Neural progenitor cell (in vitro differentiated cells): ENCODE data around the gene GRK3. TPM values are rescaled to one million over a fixed set of nuclear protein-coding genes. Genes with fewer than 3 reads are reported as not detected.
A peak's percentile ranks its signal among the peaks of the same experiment; 100 is the strongest.

Experiments
- DNase-seq: peaks from one replicate; pipeline ENCODE4 v3.0.0-alpha.2; 2016; ENCODE audit warnings: low spot score
- H2AFZ ChIP-seq: fragments of 200-600 bp; sonication (generic); replicated peaks from 2 replicates; pipeline ENCODE4 v1.6.1; 2016; ENCODE audit warnings: antibody characterized with exemption
- H3F3A ChIP-seq: fragments of 200-600 bp; sonication (generic); 2 replicates; pipeline ENCODE4 v1.6.1; 2016; ENCODE audit warnings: antibody characterized with exemption, low read depth
- H3K27ac ChIP-seq: fragments of 200-600 bp; sonication (generic); 2 replicates; pipeline ENCODE4 v1.5.1; 2016; ENCODE audit warnings: mild to moderate bottlenecking
- H3K27me3 ChIP-seq: fragments of 200-600 bp; sonication (generic); 2 replicates; pipeline ENCODE4 v1.6.1; 2016; ENCODE audit warnings: mild to moderate bottlenecking, moderate library complexity
- H3K36me3 ChIP-seq: fragments of 200-600 bp; sonication (generic); 2 replicates; pipeline ENCODE4 v1.5.1; 2016
- H3K4me1 ChIP-seq: fragments of 200-600 bp; sonication (generic); 2 replicates; pipeline ENCODE4 v1.6.1; 2016; ENCODE audit warnings: mixed run types
- H3K4me2 ChIP-seq: fragments of 200-600 bp; sonication (generic); 2 replicates; pipeline ENCODE4 v1.6.1; 2016
- H3K4me3 ChIP-seq: fragments of 200-600 bp; sonication (generic); 2 replicates; pipeline ENCODE4 v1.5.1; 2016
- H3K79me2 ChIP-seq: fragments of 200-600 bp; sonication (generic); 2 replicates; pipeline ENCODE4 v1.6.1; 2016; ENCODE audit warnings: low read depth
- H3K9ac ChIP-seq: fragments of 200-600 bp; sonication (generic); 2 replicates; pipeline ENCODE4 v1.6.1; 2016
- H3K9me3 ChIP-seq: fragments of 200-600 bp; sonication (generic); 2 replicates; pipeline ENCODE4 v1.5.1; 2016; ENCODE audit warnings: low read depth
- H4K20me1 ChIP-seq: fragments of 200-600 bp; sonication (generic); 2 replicates; pipeline ENCODE4 v1.6.1; 2016; ENCODE audit warnings: low read depth
- H3K27ac Mint-ChIP-seq: 3 replicates; pipeline ENCODE4 v1.8.0; 2021; ENCODE audit warnings: mixed read lengths
- H3K27me3 Mint-ChIP-seq: 2 replicates; pipeline ENCODE4 v1.8.0; 2022; ENCODE audit warnings: low read depth, mild to moderate bottlenecking, inconsistent platforms, moderate library complexity, mixed read lengths; ENCODE audit not compliant: insufficient read depth
- H3K36me3 Mint-ChIP-seq: 3 replicates; pipeline ENCODE4 v1.8.0; 2021; ENCODE audit warnings: mixed read lengths
- H3K4me1 Mint-ChIP-seq: 3 replicates; pipeline ENCODE4 v1.8.0; 2021; ENCODE audit warnings: mixed read lengths
- H3K4me3 Mint-ChIP-seq: 3 replicates; pipeline ENCODE4 v1.8.0; 2021; ENCODE audit warnings: mild to moderate bottlenecking, moderate library complexity, mixed read lengths
- H3K9me3 Mint-ChIP-seq: 3 replicates; pipeline ENCODE4 v1.8.0; 2020; ENCODE audit warnings: mixed read lengths
- CTCF ChIP-seq: fragments of 200-600 bp; sonication (generic); IDR thresholded peaks from 2 replicates; pipeline ENCODE4 v1.5.1; 2017; ENCODE audit warnings: antibody characterized with exemption, mild to moderate bottlenecking
- EZH2 ChIP-seq: fragments of 200-600 bp; sonication (generic); IDR thresholded peaks from 2 replicates; pipeline ENCODE4 v1.6.1; 2017; ENCODE audit warnings: antibody characterized with exemption, mild to moderate bottlenecking, moderate library complexity
- EZH2phosphoT487 ChIP-seq: fragments of 200-600 bp; sonication (generic); IDR thresholded peaks from 2 replicates; pipeline ENCODE4 v1.6.1; 2017; ENCODE audit warnings: antibody characterized with exemption
- total RNA-seq: library from RNA; depleted of rRNA; stranded (reverse); fragments of >200 nt; gene quantifications from 2 replicates; pipeline ENCODE4 v1.2.3, GENCODE V29; 2015; ENCODE audit warnings: low replicate concordance

GRK3 gene
- total RNA-seq, 1 donor from 2014 or later, result 20.8 TPM

GRCh38 chr22:25764270-25765015 lies 200.0 kb downstream of the GRK3 start:
- Histone ChIP-seq H3K4me2 (no peak overlapping the region), H4K20me1 (no peaks in the 10 kb centered on the region), H3K4me3 (no peak overlapping the region), H2AFZ (no peak overlapping the region), H3K4me1 (no peaks in the 10 kb centered on the region), H3K27me3 (no peaks in the 10 kb centered on the region), H3K79me2 (no peaks in the 10 kb centered on the region), H3K9ac (no peak overlapping the region), H3F3A (no peaks in the 10 kb centered on the region), H3K9me3 (no peaks in the 10 kb centered on the region), H3K36me3 (no peaks in the 10 kb centered on the region), H3K27ac (no peak overlapping the region)
- Mint-ChIP-seq H3K4me3 (no peak overlapping the region), H3K4me1 (no peaks in the 10 kb centered on the region), H3K9me3 (peaks cover 16% of the 10 kb centered on the region), H3K27me3 (peaks cover 8% of the 10 kb centered on the region), H3K27ac (no peak overlapping the region), H3K36me3 (no peaks in the 10 kb centered on the region)
- peak; percentile 47 for DNase-seq
- TF ChIP-seq CTCF (peak; percentile 43), EZH2phosphoT487 (no peak)

DNA sequence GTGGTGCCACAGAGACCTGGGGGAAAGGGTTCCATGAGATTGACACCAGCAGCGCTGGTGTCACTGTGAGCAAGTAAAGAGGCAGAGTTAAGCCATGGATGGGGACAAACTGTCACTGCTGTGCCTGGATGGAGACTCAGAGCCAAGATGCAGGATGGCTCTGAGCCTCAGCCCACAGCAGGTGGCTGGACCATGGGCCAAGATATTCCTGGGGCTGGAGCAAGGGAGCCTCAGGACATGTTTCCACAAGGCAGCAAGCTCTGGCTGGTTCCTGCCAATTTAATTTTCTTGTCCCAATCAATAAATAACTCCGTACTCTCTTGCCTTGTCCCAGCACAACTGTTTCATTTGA lies 200.5 kb downstream of the GRK3 start:
- TF ChIP-seq EZH2phosphoT487, result no peak
- TF ChIP-seq EZH2, result no peak
- no peak for TF ChIP-seq CTCF
- Mint-ChIP-seq H3K36me3 (no peaks in the 10 kb centered on the region), H3K4me1 (no peaks in the 10 kb centered on the region), H3K9me3 (peaks cover 16% of the 10 kb centered on the region), H3K27ac (no peak overlapping the region), H3K4me3 (no peak overlapping the region), H3K27me3 (peaks cover 8% of the 10 kb centered on the region)
- H3K4me2 ChIP-seq, result no peak overlapping the region
- H3K27ac ChIP-seq, result no peak overlapping the region
- no peaks in the 10 kb centered on the region for H3K27me3 ChIP-seq
- no peaks in the 10 kb centered on the region for H3K79me2 ChIP-seq
- H3K9me3 ChIP-seq, result no peaks in the 10 kb centered on the region
- no peaks in the 10 kb centered on the region for H3F3A ChIP-seq
- H3K4me1 ChIP-seq, result no peaks in the 10 kb centered on the region
- no peak overlapping the region for H3K9ac ChIP-seq
- H2AFZ ChIP-seq, result no peak overlapping the region
- H4K20me1 ChIP-seq, result no peaks in the 10 kb centered on the region
- H3K36me3 ChIP-seq, result no peaks in the 10 kb centered on the region
- no peak overlapping the region for H3K4me3 ChIP-seq
- no peak for DNase-seq

GRCh38 chr22:25765801-25766200 lies 201.3 kb downstream of the GRK3 start:
- Histone ChIP-seq H3K36me3 (no peaks in the 10 kb centered on the region), H3K4me2 (no peak overlapping the region), H3K4me3 (no peak overlapping the region), H3F3A (no peaks in the 10 kb centered on the region), H3K27ac (no peak overlapping the region), H3K9ac (no peak overlapping the region), H3K4me1 (no peaks in the 10 kb centered on the region), H3K9me3 (no peaks in the 10 kb centered on the region), H3K79me2 (no peaks in the 10 kb centered on the region), H2AFZ (no peak overlapping the region), H3K27me3 (no peaks in the 10 kb centered on the region), H4K20me1 (no peaks in the 10 kb centered on the region)
- H3K9me3 Mint-ChIP-seq, result peaks cover 16% of the 10 kb centered on the region
- no peaks in the 10 kb centered on the region for H3K4me1 Mint-ChIP-seq
- peaks cover 8% of the 10 kb centered on the region for H3K27me3 Mint-ChIP-seq
- no peak for TF ChIP-seq EZH2
- TF ChIP-seq CTCF, result no peak
- TF ChIP-seq EZH2phosphoT487, result no peak
- no peak overlapping the region for H3K27ac Mint-ChIP-seq
- H3K36me3 Mint-ChIP-seq, result no peaks in the 10 kb centered on the region
- DNase-seq, result no peak
- no peak overlapping the region for H3K4me3 Mint-ChIP-seq
